ENCODE results near the gene ALPP.

- TF ChIP-seq POLR2A (IDR thresholded peaks at IDR 0.05), result no peak
- no peak for TF ChIP-seq CTCF (IDR thresholded peaks at IDR 0.05)
Observed at GRCh38 chr2:232330068-232330999, 48.2 kb upstream of the ALPP start.

Data from testis (tissue), 2 donors.